Right lobe of liver (tissue), 4 donors: ENCODE data around the gene PTPN12.

Experiments used
- POLR2A ChIP-seq: fragments of 450-650 bp; IDR thresholded peaks from one replicate; pipeline ENCODE4 v1.6.1; 2017; ENCODE audit warnings: antibody characterized with exemption, mild to moderate bottlenecking
- TF ChIP-seq, protein P1 (sequence below), 4 donors: fragments of 200-600 bp in 3 of 4; fragments of 450-650 bp in 1 of 4; IDR thresholded peaks; one replicate each; pipeline versions ENCODE4 v1.5.1 to v1.8.0; 2016 to 2022; ENCODE audit warnings: antibody characterized with exemption in 4 of 4, mild to moderate bottlenecking in 2 of 4
- donor health status: DM: no; HTN: no; CAD: no.
- donor health status: DM: no; HTN: no; CAD: no.
- donor health status: DM: no; HTN: yes; CAD: no.

DNA sequence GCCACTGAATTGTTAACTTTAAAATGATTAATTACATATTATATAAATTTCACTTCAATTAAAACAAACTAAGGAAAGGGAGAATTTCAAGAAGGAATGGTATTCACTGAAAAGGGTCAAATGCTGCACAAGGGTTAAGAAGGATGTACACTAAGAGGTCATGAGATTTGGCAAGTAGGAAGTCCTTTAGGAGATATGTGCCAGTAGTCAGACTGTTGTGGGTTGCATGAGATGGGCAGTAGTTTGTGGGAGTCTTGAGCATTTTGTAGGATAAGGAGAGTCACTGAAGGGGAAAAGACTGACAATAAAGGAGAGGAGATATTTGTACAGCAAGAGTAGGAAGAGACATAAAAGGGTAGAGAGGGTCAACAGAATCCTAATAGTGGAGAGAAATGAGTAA lies 12.4 kb upstream of the PTPN12 start:
- no peak for TF ChIP-seq POLR2A
- TF ChIP-seq, protein P1, sequence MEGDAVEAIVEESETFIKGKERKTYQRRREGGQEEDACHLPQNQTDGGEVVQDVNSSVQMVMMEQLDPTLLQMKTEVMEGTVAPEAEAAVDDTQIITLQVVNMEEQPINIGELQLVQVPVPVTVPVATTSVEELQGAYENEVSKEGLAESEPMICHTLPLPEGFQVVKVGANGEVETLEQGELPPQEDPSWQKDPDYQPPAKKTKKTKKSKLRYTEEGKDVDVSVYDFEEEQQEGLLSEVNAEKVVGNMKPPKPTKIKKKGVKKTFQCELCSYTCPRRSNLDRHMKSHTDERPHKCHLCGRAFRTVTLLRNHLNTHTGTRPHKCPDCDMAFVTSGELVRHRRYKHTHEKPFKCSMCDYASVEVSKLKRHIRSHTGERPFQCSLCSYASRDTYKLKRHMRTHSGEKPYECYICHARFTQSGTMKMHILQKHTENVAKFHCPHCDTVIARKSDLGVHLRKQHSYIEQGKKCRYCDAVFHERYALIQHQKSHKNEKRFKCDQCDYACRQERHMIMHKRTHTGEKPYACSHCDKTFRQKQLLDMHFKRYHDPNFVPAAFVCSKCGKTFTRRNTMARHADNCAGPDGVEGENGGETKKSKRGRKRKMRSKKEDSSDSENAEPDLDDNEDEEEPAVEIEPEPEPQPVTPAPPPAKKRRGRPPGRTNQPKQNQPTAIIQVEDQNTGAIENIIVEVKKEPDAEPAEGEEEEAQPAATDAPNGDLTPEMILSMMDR (IDR thresholded peaks at IDR 0.05): no peak
